Heart left ventricle (tissue), 16 donors: ENCODE measurements around the gene ITGB5. TPM values are rescaled to one million over a fixed set of nuclear protein-coding genes. Genes with fewer than 3 reads are reported as not detected.

ENCODE experiments used
- ATAC-seq, 4 donors: fragments of 200-7000 bp; cut with Tn5 transposase; one replicate each; pipeline ENCODE4 v1.9.1; 2020 to 2022; ENCODE audit warnings: moderate library complexity in 4 of 4, mild to moderate bottlenecking in 3 of 4, moderate number of reproducible peaks in 1 of 4
- DNase-seq, 5 donors: peaks; one replicate each; pipeline ENCODE4 v3.0.0-alpha.2; 2020
- H3K27ac ChIP-seq, 12 donors: fragments of 200-600 bp; sonication (generic) in 4 of 12; one replicate each; pipeline versions ENCODE4 v1.5.0 to v1.8.0; 2016 to 2022; ENCODE audit warnings: mild to moderate bottlenecking in 2 of 12
- H3K27me3 ChIP-seq, 9 donors: fragments of 200-600 bp; sonication (generic) in 2 of 9; one replicate each; pipeline versions ENCODE4 v1.5.1 to v1.8.0; 2016 to 2022; ENCODE audit warnings: mild to moderate bottlenecking in 3 of 9
- H3K36me3 ChIP-seq, 9 donors: fragments of 200-600 bp; sonication (generic) in 2 of 9; one replicate each; pipeline versions ENCODE4 v1.5.0 to v1.8.0; 2018 to 2022; ENCODE audit warnings: mild to moderate bottlenecking in 2 of 9
- H3K4me1 ChIP-seq, 12 donors: fragments of 200-600 bp; sonication (generic) in 4 of 12; one replicate each; pipeline versions ENCODE4 v1.5.0 to v1.8.0; 2016 to 2022; ENCODE audit warnings: mild to moderate bottlenecking in 3 of 12
- H3K4me3 ChIP-seq, 12 donors: fragments of 200-600 bp; sonication (generic) in 4 of 12; one replicate each; pipeline versions ENCODE4 v1.5.0 to v1.8.0; 2017 to 2022; ENCODE audit warnings: mild to moderate bottlenecking in 9 of 12, moderate library complexity in 4 of 12
- H3K9me3 ChIP-seq, 12 donors: fragments of 200-600 bp; sonication (generic) in 4 of 12; one replicate each; pipeline versions ENCODE4 v1.5.0 to v1.8.0; 2016 to 2022; ENCODE audit warnings: mild to moderate bottlenecking in 1 of 12
- POLR2A ChIP-seq, 2 donors: fragments of 450-650 bp; IDR thresholded peaks; one replicate each; pipeline ENCODE4 v1.6.1; 2017; ENCODE audit warnings: antibody characterized with exemption in 2 of 2, mild to moderate bottlenecking in 2 of 2, moderate library complexity in 2 of 2
- WGBS, 4 donors: extraction: QIAGEN DNeasy Blood & Tissue Kit in 2 of 4; methylation state at CpG; one replicate each; pipeline versions ENCODE4 v1.1.5 to v1.1.7; 2013 to 2018; 5-methylcytosine and 5-hydroxymethylcytosine counted together
- intact Hi-C, 10 donors: fragments of 100-400 bp; cut with DNase I; formaldehyde crosslinking; loops; one replicate each; pipeline versions ENCODE4 v1.11.1 to v1.14.2; 2022
- polyA plus RNA-seq, 2 donors: library from polyadenylated mRNA; stranded (reverse); fragments of 200-250 nt; gene quantifications; one replicate each; pipeline ENCODE4 v1.2.3, GENCODE V29; 2013
- total RNA-seq, 9 donors: library from RNA; depleted of rRNA in 2 of 9; stranded (reverse); fragments of >200 nt in 2 of 9; fragmentation: NEBNext Ultra II Directional in 3 of 9; extraction: Animal tissue kit (Norgen Biotek cat#: 25700) in 3 of 9; gene quantifications; one replicate each; pipeline versions ENCODE4 v1.1.0 to v1.2.4, GENCODE V29; 2016 to 2023
- TF ChIP-seq, protein P1 (sequence below), 12 donors: fragments of 200-600 bp; sonication (generic) in 4 of 12; IDR thresholded peaks; one replicate each; pipeline versions ENCODE4 v1.5.0 to v1.8.0; 2018 to 2022; ENCODE audit warnings: antibody characterized with exemption in 12 of 12, mild to moderate bottlenecking in 5 of 12
- donor health status: ischemic (EF 13 %, LVEDD 7.1; RV severe dilation, severe dysfunction).
- donor health status: healthy with polysubstance abuse.
- donor health status: DM: no; HTN: yes; CAD: no.
- donor health status: DM: no; HTN: no; CAD: no.
- donor health status: ischemic (EF 25% LVEDD 6.9; RV normal size, moderate dysfunction).
- donor health status: ischemic (EF 25% LVEDD 5.7; RV mildly dilated, moderate dysfunction).
- donor health status: healthy.
- donor health status: DM: yes; HTN: yes; CAD: no.
- donor health status: ischemic (EF 35%, LVEDD 5.7; RV mildly dilated, moderate dysfunction).
- donor health status: nonischemic (EF 11% LVEDD 7.7; RV severe dilation, severe dysfunction).
- donor health status: DM: yes; HTN: yes; CAD: no.
- donor health status: PGD.
- donor health status: ischemic (EF 29% LVEDD 5.4; RV normal size, mild dysfunction).
- donor health status: nonischemic (EF 23%, LVEDD 6.1; RV moderate dilation, normal function).

The ITGB5 gene
- total and polyA plus RNA-seq, 11 donors: 23.1 to 223 (median 118) TPM

DNA sequence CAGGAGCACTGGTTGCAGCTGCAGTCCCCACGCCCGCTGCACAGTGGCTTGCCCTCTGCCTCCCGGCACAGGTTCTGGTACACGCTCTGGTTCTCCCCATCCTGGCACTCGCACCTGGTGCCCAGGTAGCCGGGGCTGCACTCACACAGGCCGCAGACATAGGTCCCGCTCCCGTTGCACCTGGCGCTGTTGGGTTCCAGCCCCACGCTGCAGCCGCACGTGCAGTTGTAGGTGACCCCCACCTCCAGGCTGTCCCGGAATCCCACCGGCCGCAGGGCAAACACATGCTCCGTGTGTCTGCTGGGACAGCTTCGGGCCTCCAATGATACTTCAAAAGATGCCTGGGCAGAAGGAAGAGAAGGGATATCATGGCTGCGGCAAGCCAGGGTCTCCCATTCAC, 90.7 kb downstream of the ITGB5 start:
- H3K4me1 ChIP-seq: peaks cover 3 to 49% (median 38%) of the 10 kb centered on the region in 12 donors
- no peak for TF ChIP-seq POLR2A (IDR thresholded peaks at IDR 0.05)
- TF ChIP-seq, protein P1, sequence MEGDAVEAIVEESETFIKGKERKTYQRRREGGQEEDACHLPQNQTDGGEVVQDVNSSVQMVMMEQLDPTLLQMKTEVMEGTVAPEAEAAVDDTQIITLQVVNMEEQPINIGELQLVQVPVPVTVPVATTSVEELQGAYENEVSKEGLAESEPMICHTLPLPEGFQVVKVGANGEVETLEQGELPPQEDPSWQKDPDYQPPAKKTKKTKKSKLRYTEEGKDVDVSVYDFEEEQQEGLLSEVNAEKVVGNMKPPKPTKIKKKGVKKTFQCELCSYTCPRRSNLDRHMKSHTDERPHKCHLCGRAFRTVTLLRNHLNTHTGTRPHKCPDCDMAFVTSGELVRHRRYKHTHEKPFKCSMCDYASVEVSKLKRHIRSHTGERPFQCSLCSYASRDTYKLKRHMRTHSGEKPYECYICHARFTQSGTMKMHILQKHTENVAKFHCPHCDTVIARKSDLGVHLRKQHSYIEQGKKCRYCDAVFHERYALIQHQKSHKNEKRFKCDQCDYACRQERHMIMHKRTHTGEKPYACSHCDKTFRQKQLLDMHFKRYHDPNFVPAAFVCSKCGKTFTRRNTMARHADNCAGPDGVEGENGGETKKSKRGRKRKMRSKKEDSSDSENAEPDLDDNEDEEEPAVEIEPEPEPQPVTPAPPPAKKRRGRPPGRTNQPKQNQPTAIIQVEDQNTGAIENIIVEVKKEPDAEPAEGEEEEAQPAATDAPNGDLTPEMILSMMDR (IDR thresholded peaks at IDR 0.05): no peak
- no peaks in the 10 kb centered on the region for H3K9me3 ChIP-seq
- intact Hi-C loops: no loop called here
- no peak overlapping the region for H3K4me3 ChIP-seq
- DNase-seq: no peak
- no peaks in the 10 kb centered on the region for H3K27me3 ChIP-seq
- ATAC-seq: no peak
- WGBS, 4 donors: 94 to 98% (median 96%) methylated on average over 14 to 19 of the region's 19 CpGs
- H3K36me3 ChIP-seq: peaks cover 0 to 56% (median 21%) of the 10 kb centered on the region in 9 donors
- no peak overlapping the region for H3K27ac ChIP-seq

DNA sequence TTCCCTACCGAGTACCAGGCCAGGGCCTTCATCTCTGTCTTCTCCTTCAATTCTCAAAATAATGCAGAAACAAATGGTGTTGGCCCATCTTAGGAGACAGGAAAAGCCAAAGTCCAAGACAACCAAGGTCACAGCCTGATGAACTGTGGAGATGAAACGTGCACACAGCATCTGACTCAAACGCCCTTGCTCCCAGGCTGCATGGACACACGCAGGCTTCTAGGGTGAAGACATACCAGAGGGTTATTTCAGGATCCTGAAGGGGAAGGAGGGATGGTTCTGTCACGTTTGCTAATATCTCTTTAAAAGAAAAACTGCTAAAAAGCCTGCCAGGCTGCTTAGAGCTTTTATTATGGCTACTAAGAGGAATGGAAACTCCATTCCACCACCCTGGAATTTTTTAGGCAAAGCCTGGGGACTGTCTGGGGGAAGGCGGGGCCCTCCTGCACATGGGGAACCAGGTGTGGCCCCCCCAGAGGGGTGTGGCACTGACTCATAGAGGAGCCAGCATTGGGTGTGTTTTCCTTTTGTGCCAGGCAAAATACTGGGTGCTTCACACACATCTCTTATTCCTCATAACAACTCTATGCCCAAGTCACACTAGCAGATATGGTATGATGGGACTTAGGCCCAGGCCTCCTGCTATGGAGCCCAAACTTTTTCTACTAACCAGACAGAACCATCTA, 94.0 kb downstream of the ITGB5 start:
- ATAC-seq (peak in 1 of 4 donors; percentile 27), DNase-seq (peak in 1 of 5 donors; percentile 13)
- no peak for TF ChIP-seq POLR2A (IDR thresholded peaks at IDR 0.05)
- TF ChIP-seq, protein P1 (IDR thresholded peaks at IDR 0.05): no peak
- Histone ChIP-seq H3K4me1 (peaks cover 2 to 46% (median 39%) of the 10 kb centered on the region in 12 donors), H3K9me3 (no peaks in the 10 kb centered on the region), H3K27me3 (no peaks in the 10 kb centered on the region), H3K27ac (peak overlapping the region in 8 of 12 donors; percentile 58 to 85 (median 70)), H3K4me3 (no peak overlapping the region), H3K36me3 (peaks cover 0 to 51% (median 21%) of the 10 kb centered on the region in 9 donors)
- intact Hi-C loops: no loop called here
- WGBS, 4 donors: 61 to 74% (median 70%) methylated on average over 6 of the region's 6 CpGs

DNA sequence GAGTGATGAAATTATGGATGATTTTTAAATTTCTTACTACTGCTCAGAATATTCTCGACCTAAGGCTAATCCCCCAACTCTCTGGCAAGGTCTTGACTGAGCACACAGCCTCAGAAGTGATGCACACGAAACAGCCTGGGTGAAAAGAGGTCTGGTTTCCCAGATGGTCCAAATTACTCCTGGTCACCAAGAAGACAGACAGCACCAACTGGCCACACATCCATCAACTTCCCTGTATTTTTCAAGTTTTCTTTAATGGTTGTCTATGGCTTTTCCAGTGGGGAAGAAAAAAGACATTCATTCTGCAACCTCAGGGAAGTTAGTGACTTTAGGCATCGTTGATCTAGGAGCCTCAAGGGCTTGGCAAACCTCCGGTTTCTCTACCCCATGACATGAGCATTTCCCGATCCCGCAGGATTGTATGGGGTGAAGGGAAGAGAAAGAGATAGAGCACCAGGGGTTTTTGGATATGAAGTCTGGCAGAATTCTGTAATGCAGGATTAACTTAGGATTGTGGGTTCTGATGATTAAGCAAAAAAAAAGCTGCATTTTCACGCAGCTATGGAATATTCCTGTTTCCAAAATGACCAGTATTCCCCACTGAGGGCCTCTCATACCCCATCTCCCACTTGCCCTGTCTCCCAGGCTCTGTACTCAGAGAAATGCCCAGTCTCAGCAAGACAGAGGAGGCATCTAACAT, 94.7 kb downstream of the ITGB5 start:
- Histone ChIP-seq H3K27me3 (no peaks in the 10 kb centered on the region), H3K9me3 (no peaks in the 10 kb centered on the region), H3K27ac (peak overlapping the region in 10 of 12 donors; percentile 39 to 85 (median 66)), H3K36me3 (peaks cover 0 to 47% (median 21%) of the 10 kb centered on the region in 9 donors), H3K4me3 (no peak overlapping the region), H3K4me1 (peaks cover 5 to 53% (median 46%) of the 10 kb centered on the region in 12 donors)
- no peak for ATAC-seq
- 82 to 92% (median 85%) methylated on average over 7 of the region's 7 CpGs for WGBS, 4 donors
- intact Hi-C loops: no loop called here
- TF ChIP-seq POLR2A (IDR thresholded peaks at IDR 0.05): no peak
- TF ChIP-seq, protein P1 (IDR thresholded peaks at IDR 0.05): no peak
- no peak for DNase-seq

DNA sequence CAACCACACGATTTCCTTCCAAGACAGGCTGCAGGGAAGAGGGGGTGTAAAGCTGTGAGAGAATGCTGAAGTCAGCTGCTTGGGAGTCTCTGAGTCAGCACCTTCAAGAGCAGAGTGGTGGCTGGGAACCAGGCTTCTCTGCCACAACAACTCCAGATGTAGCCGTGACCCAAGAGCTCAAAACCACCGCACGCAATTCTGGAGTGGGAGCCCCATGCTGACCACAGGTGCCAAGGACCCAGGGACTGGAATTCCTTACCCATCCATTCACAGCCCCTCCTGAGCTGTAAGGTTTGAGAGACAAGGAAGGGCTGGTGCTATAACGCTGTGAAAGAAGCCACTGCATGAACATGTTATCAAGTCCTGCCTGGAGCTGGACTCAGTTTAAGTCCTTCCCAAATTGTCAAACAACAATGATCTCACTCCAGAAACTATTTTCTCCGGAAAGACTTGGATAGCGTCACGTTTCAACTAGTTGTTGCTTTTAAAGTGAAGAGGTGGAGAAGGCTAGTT, 95.5 kb downstream of the ITGB5 start:
- DNase-seq (peak in 4 of 5 donors; percentile 39 to 66 (median 58)), ATAC-seq (peak; percentile 37 to 72 (median 70))
- peaks cover 9 to 61% (median 54%) of the 10 kb centered on the region in 12 donors for H3K4me1 ChIP-seq

More for the DNA sequence above, 95.5 kb downstream of the ITGB5 start:
- H3K27ac ChIP-seq: peak overlapping the region in 11 of 12 donors; percentile 24 to 85 (median 64)
- no peak for TF ChIP-seq POLR2A (IDR thresholded peaks at IDR 0.05)
- TF ChIP-seq, protein P1 (IDR thresholded peaks at IDR 0.05): no peak
- no peak overlapping the region for H3K4me3 ChIP-seq
- WGBS, 4 donors: 25 to 60% (median 56%) methylated on average over 7 to 8 of the region's 8 CpGs
- intact Hi-C loops: no loop called here
- H3K9me3 ChIP-seq: no peaks in the 10 kb centered on the region
- H3K36me3 ChIP-seq: peaks cover 0 to 40% (median 19%) of the 10 kb centered on the region in 9 donors
- no peaks in the 10 kb centered on the region for H3K27me3 ChIP-seq
